Activated T-cell treated with anti-CD3 and anti-CD28 coated beads, Interleukin-2, amount 50 U/mL, for 24 hours (primary cell): Measurements from ENCODE around the gene SLC27A5.
"Not testable (repeated sequence)": the region's sequence is repeated elsewhere in the genome, so short reads cannot be mapped to it uniquely, and the experiment has no call there.

Experiments used
- DNase-seq: peaks from one replicate; pipeline ENCODE4 v3.0.0-alpha.2; 2020
- H3K27ac Mint-ChIP-seq: 2 replicates; pipeline ENCODE4 v1.8.0; 2020; ENCODE audit warnings: mild to moderate bottlenecking, mixed read lengths
- H3K27me3 Mint-ChIP-seq: 2 replicates; pipeline ENCODE4 v1.8.0; 2020; ENCODE audit warnings: mixed read lengths
- H3K36me3 Mint-ChIP-seq: 2 replicates; pipeline ENCODE4 v1.8.0; 2020; ENCODE audit warnings: low read depth, mixed read lengths
- H3K4me1 Mint-ChIP-seq: 2 replicates; pipeline ENCODE4 v1.8.0; 2020; ENCODE audit warnings: low read depth, mixed read lengths
- H3K4me3 Mint-ChIP-seq: 2 replicates; pipeline ENCODE4 v1.8.0; 2020; ENCODE audit warnings: mild to moderate bottlenecking, moderate library complexity, mixed read lengths
- H3K9me3 Mint-ChIP-seq: 2 replicates; pipeline ENCODE4 v1.8.0; 2020; ENCODE audit warnings: mixed read lengths

SLC27A5 gene

GRCh38 chr19:58477130-58477529 is 34.7 kb downstream of the SLC27A5 start:
- H3K4me3 Mint-ChIP-seq, result peak overlapping the region; percentile 88
- H3K27ac Mint-ChIP-seq, result peak overlapping the region; percentile 99
- peaks cover 46% of the 10 kb centered on the region for H3K36me3 Mint-ChIP-seq
- no peaks in the 10 kb centered on the region for H3K9me3 Mint-ChIP-seq
- H3K4me1 Mint-ChIP-seq, result peaks cover 28% of the 10 kb centered on the region
- no peaks in the 10 kb centered on the region for H3K27me3 Mint-ChIP-seq
- no peak for DNase-seq

GRCh38 chr19:58476498-58477015 is 35.2 kb downstream of the SLC27A5 start:
- H3K27me3 Mint-ChIP-seq, result no peaks in the 10 kb centered on the region
- H3K9me3 Mint-ChIP-seq, result no peaks in the 10 kb centered on the region
- H3K27ac Mint-ChIP-seq, result peak overlapping the region; percentile 99
- no peak for DNase-seq
- H3K4me3 Mint-ChIP-seq, result peak overlapping the region; percentile 88
- H3K36me3 Mint-ChIP-seq, result peaks cover 46% of the 10 kb centered on the region
- peaks cover 28% of the 10 kb centered on the region for H3K4me1 Mint-ChIP-seq

GRCh38 chr19:58475714-58476497 is 35.9 kb downstream of the SLC27A5 start, which contains the start of gene ZNF446:
Gene ZNF446 (plus strand): TSS chr19:58476352. CDS start chr19:58477219, 867 bp downstream.
- Mint-ChIP-seq H3K9me3 (no peaks in the 10 kb centered on the region), H3K27ac (peak within 1 kb of the TSS; percentile 99), H3K4me3 (peak within 1 kb of the TSS; percentile 88), H3K27me3 (no peaks in the 10 kb centered on the region), H3K36me3 (peaks cover 43% of the 10 kb centered on the region), H3K4me1 (peaks cover 28% of the 10 kb centered on the region)
- peak; percentile 96 for DNase-seq

- H3K36me3 Mint-ChIP-seq, result peaks cover 49% of the 10 kb centered on the region
These were observed 36.6 kb downstream of the SLC27A5 start for GRCh38 chr19:58474997-58475713.

GRCh38 chr19:58474291-58474996 is 37.3 kb downstream of the SLC27A5 start:
- Mint-ChIP-seq H3K4me3 (peak overlapping the region; percentile 13), H3K36me3 (peaks cover 54% of the 10 kb centered on the region), H3K27ac (peak overlapping the region; percentile 99), H3K4me1 (peaks cover 29% of the 10 kb centered on the region), H3K9me3 (no peaks in the 10 kb centered on the region), H3K27me3 (no peaks in the 10 kb centered on the region)
- DNase-seq, result no peak

More at GRCh38 chr19:58474997-58475713, 36.6 kb downstream of the SLC27A5 start:
- Mint-ChIP-seq H3K4me1 (peaks cover 28% of the 10 kb centered on the region), H3K27me3 (no peaks in the 10 kb centered on the region), H3K4me3 (peak overlapping the region; percentile 88), H3K9me3 (no peaks in the 10 kb centered on the region), H3K27ac (peak overlapping the region; percentile 99)
- no peak for DNase-seq

- Mint-ChIP-seq H3K36me3 (peaks cover 54% of the 10 kb centered on the region), H3K4me3 (peak overlapping the region; percentile 13), H3K4me1 (peaks cover 36% of the 10 kb centered on the region), H3K9me3 (no peaks in the 10 kb centered on the region), H3K27me3 (no peaks in the 10 kb centered on the region), H3K27ac (peak overlapping the region; percentile 10)
- no peak for DNase-seq
These were observed 38.0 kb downstream of the SLC27A5 start for GRCh38 chr19:58473775-58474174.

GRCh38 chr19:58471736-58472135 is 40.1 kb downstream of the SLC27A5 start:
- no peak for DNase-seq
- no peak overlapping the region for H3K4me3 Mint-ChIP-seq
- no peaks in the 10 kb centered on the region for H3K9me3 Mint-ChIP-seq
- H3K36me3 Mint-ChIP-seq, result peaks cover 61% of the 10 kb centered on the region
- no peak overlapping the region for H3K27ac Mint-ChIP-seq
- no peaks in the 10 kb centered on the region for H3K27me3 Mint-ChIP-seq
- H3K4me1 Mint-ChIP-seq, result peaks cover 45% of the 10 kb centered on the region

GRCh38 chr19:58470837-58471543 is 40.8 kb downstream of the SLC27A5 start:
- DNase-seq, H3K9me3 Mint-ChIP-seq, H3K27me3 Mint-ChIP-seq, H3K4me3 Mint-ChIP-seq, H3K27ac Mint-ChIP-seq: not testable (repeated sequence)
- peaks cover 61% of the 10 kb centered on the region for H3K36me3 Mint-ChIP-seq
- peaks cover 44% of the 10 kb centered on the region for H3K4me1 Mint-ChIP-seq

GRCh38 chr19:58469241-58470013 is 42.4 kb downstream of the SLC27A5 start:
- no peak for DNase-seq
- Mint-ChIP-seq H3K27me3 (peaks cover 3% of the 10 kb centered on the region), H3K4me3 (peak overlapping the region; percentile 90), H3K9me3 (no peaks in the 10 kb centered on the region), H3K27ac (peak overlapping the region; percentile 47), H3K36me3 (peaks cover 61% of the 10 kb centered on the region), H3K4me1 (peaks cover 31% of the 10 kb centered on the region)

- Mint-ChIP-seq H3K36me3 (peaks cover 53% of the 10 kb centered on the region), H3K27me3 (peaks cover 3% of the 10 kb centered on the region), H3K4me3 (peak overlapping the region; percentile 90), H3K4me1 (peaks cover 28% of the 10 kb centered on the region), H3K9me3 (no peaks in the 10 kb centered on the region), H3K27ac (peak overlapping the region; percentile 79)
- DNase-seq, result no peak
These were observed 43.5 kb downstream of the SLC27A5 start for GRCh38 chr19:58468216-58468839.

GRCh38 chr19:58466760-58467589 is 44.8 kb downstream of the SLC27A5 start, which contains the start of gene ZNF324:
Gene ZNF324 (plus strand): TSS chr19:58467080. CDS start chr19:58469186, 2,106 bp downstream.
- Mint-ChIP-seq H3K36me3 (peaks cover 40% of the 10 kb centered on the region), H3K27me3 (peaks cover 3% of the 10 kb centered on the region), H3K4me3 (peak within 1 kb of the TSS; percentile 90), H3K9me3 (no peaks in the 10 kb centered on the region), H3K4me1 (peaks cover 27% of the 10 kb centered on the region), H3K27ac (peak within 1 kb of the TSS; percentile 79)
- peak; percentile 98 for DNase-seq

GRCh38 chr19:58466089-58466759 is 45.6 kb downstream of the SLC27A5 start:
- H3K4me1 Mint-ChIP-seq, result peaks cover 27% of the 10 kb centered on the region
- peak overlapping the region; percentile 90 for H3K4me3 Mint-ChIP-seq
- H3K27me3 Mint-ChIP-seq, result peaks cover 3% of the 10 kb centered on the region
- no peaks in the 10 kb centered on the region for H3K9me3 Mint-ChIP-seq
- H3K27ac Mint-ChIP-seq, result peak overlapping the region; percentile 79
- peaks cover 35% of the 10 kb centered on the region for H3K36me3 Mint-ChIP-seq
- DNase-seq, result no peak
